LNCaP clone FGC (cell line): ENCODE results near the gene ZNF184.

Source experiments
- DNase-seq: peaks from one replicate; pipeline ENCODE4 v3.0.0-alpha.2; 2011; ENCODE audit warnings: low read depth
- H3K4me3 ChIP-seq: 2 replicates; pipeline ENCODE4 v1.5.1; 2011; ENCODE audit warnings: mild to moderate bottlenecking, low read depth, low read length, control low read depth
- CTCF ChIP-seq: IDR thresholded peaks from 2 replicates; pipeline ENCODE4 v1.5.1; 2012; ENCODE audit warnings: mild to moderate bottlenecking; ENCODE audit not compliant: control insufficient read depth, insufficient read depth; ENCODE audit errors: extremely low read depth

The ZNF184 gene

DNA sequence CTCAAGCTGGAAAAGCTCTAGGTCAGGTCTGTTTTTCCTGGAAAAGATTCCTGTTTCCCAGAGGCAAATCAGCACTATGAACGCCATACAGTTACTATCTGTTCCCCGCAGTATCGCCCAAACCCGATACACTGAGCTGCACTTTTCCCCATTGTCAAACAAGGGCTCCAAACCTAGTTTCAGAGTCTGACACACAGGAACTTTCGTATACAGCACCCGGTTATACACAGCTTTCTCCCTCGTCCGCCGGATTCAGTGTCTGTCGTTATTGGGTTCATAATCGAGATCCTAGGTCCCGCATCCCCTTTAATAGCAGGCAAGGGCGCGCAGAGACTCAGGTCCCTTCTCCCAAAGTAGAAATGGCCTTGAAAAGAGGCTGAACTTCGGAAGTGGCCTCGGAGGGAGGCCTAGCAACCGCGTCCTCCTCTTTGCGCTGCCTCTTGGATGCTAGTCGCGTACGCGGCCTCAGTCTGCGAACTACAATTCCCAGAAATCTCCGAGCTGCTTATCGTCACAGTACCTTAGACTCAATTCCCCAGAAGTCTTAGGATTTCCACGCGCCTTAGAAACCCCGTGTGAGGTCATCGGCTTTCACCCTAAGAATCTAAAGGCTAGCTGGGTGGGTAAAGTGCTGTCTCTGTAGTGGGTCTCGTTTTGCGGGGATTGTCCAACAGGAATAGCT, 50.1 kb downstream of the ZNF184 start:
- no peak for TF ChIP-seq CTCF
- no peak for DNase-seq
- no peak overlapping the region for H3K4me3 ChIP-seq

DNA sequence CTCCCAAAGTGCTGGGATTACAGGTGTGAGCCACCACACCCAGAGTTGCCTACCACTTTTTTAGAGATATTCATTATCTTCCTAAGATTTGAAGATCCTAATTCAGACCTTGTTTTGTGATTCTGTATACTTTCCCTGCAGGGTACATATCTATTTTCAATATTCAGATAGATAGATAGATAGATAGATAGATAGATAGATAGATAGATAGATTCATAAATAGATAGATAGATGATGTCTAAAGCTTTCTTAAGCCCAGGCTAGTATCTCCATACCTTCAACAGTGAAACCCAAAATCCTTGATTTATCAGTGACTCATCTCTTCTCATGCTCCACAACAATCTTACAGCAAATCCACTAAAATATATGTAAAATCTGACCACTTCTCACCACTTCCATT, 53.5 kb downstream of the ZNF184 start:
- no peak overlapping the region for H3K4me3 ChIP-seq
- TF ChIP-seq CTCF: no peak
- no peak for DNase-seq

DNA sequence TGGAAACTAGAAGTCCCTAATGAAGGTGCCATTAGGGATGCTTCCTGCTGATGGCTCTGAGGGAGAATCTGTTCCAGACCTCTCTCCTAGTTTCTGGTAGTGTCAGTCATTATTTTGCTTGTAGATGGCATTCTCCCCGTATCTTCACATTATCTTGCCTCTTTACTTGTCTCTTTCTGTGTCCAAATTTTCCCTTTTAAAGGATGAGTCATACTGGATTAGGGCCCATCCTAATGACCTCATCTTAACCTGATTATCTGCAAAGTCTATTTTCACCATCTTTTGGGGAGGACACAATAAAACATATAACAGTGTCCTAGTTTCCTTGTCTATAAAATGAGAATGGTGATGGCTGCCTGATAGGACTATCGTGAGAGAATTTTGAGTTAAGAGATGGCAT, 57.0 kb downstream of the ZNF184 start:
- TF ChIP-seq CTCF: no peak
- no peak for DNase-seq
- H3K4me3 ChIP-seq: no peak overlapping the region

DNA sequence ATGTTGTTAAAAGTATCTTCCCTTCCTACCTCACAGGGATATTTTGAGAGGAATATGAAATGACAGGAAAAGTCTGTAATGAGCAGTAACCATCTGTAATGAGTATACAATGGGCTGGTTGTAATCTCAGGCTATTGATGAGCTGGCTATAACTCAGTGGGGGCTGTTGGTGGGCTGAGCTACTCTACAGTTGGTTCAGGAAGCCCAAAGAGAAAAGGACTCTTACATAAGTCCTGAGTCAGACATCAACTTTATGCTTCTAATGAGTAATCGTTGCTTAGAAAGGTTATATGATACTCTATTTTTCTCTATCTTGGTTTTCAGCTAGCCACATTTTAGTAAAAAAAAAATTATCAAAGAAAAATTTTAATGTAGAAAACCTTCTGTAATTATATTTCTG, 57.9 kb downstream of the ZNF184 start:
- no peak for DNase-seq
- H3K4me3 ChIP-seq: no peak overlapping the region

DNA sequence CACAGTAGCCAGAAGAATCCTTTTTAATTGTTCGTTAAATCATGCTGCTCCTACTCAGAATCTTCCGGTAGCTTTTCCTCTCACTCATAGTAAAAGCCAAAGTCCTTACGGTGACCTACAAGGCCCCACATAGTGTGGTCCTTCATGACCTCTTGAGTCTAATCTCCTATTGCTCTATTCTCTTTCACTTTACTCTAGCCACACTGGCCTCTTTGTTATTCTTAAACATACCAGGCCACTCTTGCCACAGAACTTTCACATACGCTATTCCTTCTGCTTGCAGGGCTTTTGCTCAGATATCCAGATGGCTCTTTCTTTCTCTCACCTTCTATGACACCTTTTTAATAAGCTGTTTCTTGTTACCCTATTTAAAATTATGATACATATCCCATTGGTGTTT, 58.6 kb downstream of the ZNF184 start:
- no peak for TF ChIP-seq CTCF
- DNase-seq: no peak
- no peak overlapping the region for H3K4me3 ChIP-seq

More for the DNA sequence above, 57.9 kb downstream of the ZNF184 start:
- no peak for TF ChIP-seq CTCF

DNA sequence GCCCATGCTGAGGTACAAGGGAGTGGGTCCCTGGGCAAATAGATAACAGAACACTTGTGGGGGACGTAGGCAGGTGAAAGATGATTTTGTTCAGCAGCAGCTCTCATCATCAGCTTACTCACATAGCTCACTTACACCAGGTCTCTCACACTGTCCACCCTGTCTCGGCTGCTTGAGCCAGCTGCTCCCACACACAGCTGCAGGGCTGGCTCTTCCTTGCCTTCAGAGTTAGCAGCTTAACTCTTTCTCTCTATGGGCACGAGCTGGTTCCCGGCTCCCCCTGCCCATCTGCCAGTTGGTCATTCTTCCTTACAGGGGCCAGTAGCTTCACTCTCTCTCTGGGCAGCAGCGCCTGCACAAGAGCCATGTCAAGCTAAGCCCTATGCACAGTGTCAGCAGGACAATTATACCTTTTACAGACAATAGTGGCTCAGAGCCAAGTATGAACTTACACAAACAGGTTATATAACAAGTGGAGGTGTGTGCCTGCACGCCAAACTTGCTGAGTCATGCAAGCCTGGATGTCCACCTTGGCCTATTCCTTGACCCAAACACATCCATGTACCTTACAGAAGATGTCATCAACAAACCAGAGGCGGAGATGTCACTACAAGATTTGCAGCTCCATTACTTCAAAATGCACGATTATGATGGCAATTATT, 65.6 kb downstream of the ZNF184 start:
- TF ChIP-seq CTCF: no peak
- no peak overlapping the region for H3K4me3 ChIP-seq
- no peak for DNase-seq

GRCh38 chr6:27406085-27406484, 66.8 kb downstream of the ZNF184 start:
- TF ChIP-seq CTCF: no peak
- DNase-seq: no peak
- no peak overlapping the region for H3K4me3 ChIP-seq
